Activated B cell treated with CpG ODN at 0.5 μM for 24 hours (primary cell): ENCODE measurements around the gene MEIOSIN. TPM values are rescaled to one million over a fixed set of nuclear protein-coding genes. Genes with fewer than 3 reads are reported as not detected.

Experiments
- ATAC-seq: fragments of 200-7000 bp; cut with Tn5 transposase; one replicate; pipeline ENCODE4 v1.10.0; 2021; ENCODE audit warnings: low read depth, mild to moderate bottlenecking, moderate library complexity
- CTCF ChIA-PET: fragments of 350-600 bp; sonication (Branson Sonifier 250); formaldehyde crosslinking; loops from one replicate; lab custom pipeline; 2021; ENCODE audit warnings: antibody characterized with exemption; lab: Charles Lee
- POLR2A ChIA-PET: fragments of 350-600 bp; sonication (Branson Sonifier 250); formaldehyde crosslinking; loops from one replicate; lab custom pipeline; 2021; ENCODE audit warnings: antibody characterized with exemption; lab: Charles Lee
- DNase-seq: peaks from one replicate; pipeline ENCODE4 v3.0.0; 2022
- H3K27ac Mint-ChIP-seq: one replicate; pipeline ENCODE4 v1.8.0; 2020; ENCODE audit warnings: mixed read lengths
- H3K27me3 Mint-ChIP-seq: one replicate; pipeline ENCODE4 v1.8.0; 2021; ENCODE audit warnings: mixed read lengths
- H3K36me3 Mint-ChIP-seq: one replicate; pipeline ENCODE4 v1.8.0; 2021; ENCODE audit warnings: low read depth, mixed read lengths
- H3K4me1 Mint-ChIP-seq: one replicate; pipeline ENCODE4 v1.8.0; 2021; ENCODE audit warnings: mixed read lengths
- H3K4me3 Mint-ChIP-seq: one replicate; pipeline ENCODE4 v1.8.0; 2020; ENCODE audit warnings: mild to moderate bottlenecking, mixed read lengths
- H3K9me3 Mint-ChIP-seq: one replicate; pipeline ENCODE4 v1.8.0; 2020; ENCODE audit warnings: mixed read lengths
- intact Hi-C: fragments of 100-400 bp; cut with micrococcal nuclease; formaldehyde crosslinking; loops from one replicate; pipeline ENCODE4 v1.15.1; 2024
- total RNA-seq: library from RNA; stranded (reverse); gene quantifications from 2 replicates; pipeline ENCODE4 v1.2.3, GENCODE V29; 2022
- TF ChIP-seq, protein P1 (sequence below): fragments of 200-600 bp; IDR thresholded peaks from one replicate; pipeline ENCODE4 v1.8.0; 2022; ENCODE audit warnings: antibody characterized with exemption, mild to moderate bottlenecking

Gene MEIOSIN
- total RNA-seq, 1 donor from 2014 or later: not detected

DNA sequence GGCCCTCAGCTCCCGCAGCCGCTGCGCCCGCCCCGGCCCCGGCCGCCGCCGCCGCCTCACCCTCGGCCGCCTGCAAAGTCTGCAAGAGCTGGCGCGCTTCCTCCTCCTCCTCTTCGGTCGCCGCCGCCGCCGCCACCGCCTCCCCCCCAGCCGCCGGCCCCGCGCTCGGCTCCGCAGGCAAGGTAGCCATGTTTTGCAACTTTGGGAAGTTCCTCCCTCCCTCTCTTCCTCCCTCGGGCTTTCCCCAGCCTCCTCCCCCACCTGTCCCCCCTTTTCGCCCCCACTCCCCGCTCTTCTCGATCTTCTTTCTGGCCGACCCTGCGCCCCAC is 35.4 kb downstream of the MEIOSIN start:
- H3K27ac Mint-ChIP-seq: no peak overlapping the region
- ChIA-PET CTCF (interaction anchor here (0.8 to 7.1 kb wide), 7 partner anchors 10 to 242 kb away, joined by 3 to 172 read pairs (median 4); no protein-coding TSS in a partner anchor), POLR2A (interaction anchor here (0.6 to 3.4 kb wide), 17 partner anchors 9 to 227 kb away, joined by 3 to 46 read pairs (median 10); partner anchors contain the start of genes CCDC61, DMWD, FBXO46 and FOXA3)
- peak overlapping the region; percentile 89 for H3K4me3 Mint-ChIP-seq
- H3K9me3 Mint-ChIP-seq: no peaks in the 10 kb centered on the region
- H3K36me3 Mint-ChIP-seq: no peaks in the 10 kb centered on the region
- peaks cover 19% of the 10 kb centered on the region for H3K4me1 Mint-ChIP-seq
- TF ChIP-seq, protein P1, sequence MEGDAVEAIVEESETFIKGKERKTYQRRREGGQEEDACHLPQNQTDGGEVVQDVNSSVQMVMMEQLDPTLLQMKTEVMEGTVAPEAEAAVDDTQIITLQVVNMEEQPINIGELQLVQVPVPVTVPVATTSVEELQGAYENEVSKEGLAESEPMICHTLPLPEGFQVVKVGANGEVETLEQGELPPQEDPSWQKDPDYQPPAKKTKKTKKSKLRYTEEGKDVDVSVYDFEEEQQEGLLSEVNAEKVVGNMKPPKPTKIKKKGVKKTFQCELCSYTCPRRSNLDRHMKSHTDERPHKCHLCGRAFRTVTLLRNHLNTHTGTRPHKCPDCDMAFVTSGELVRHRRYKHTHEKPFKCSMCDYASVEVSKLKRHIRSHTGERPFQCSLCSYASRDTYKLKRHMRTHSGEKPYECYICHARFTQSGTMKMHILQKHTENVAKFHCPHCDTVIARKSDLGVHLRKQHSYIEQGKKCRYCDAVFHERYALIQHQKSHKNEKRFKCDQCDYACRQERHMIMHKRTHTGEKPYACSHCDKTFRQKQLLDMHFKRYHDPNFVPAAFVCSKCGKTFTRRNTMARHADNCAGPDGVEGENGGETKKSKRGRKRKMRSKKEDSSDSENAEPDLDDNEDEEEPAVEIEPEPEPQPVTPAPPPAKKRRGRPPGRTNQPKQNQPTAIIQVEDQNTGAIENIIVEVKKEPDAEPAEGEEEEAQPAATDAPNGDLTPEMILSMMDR: no peak
- peak; percentile 42 for DNase-seq
- no peak for ATAC-seq
- H3K27me3 Mint-ChIP-seq: peaks cover 3% of the 10 kb centered on the region
- intact Hi-C loops: loop anchor here (2.0 kb wide), 1 partner anchor 248 kb away; no protein-coding TSS in a partner anchor

DNA sequence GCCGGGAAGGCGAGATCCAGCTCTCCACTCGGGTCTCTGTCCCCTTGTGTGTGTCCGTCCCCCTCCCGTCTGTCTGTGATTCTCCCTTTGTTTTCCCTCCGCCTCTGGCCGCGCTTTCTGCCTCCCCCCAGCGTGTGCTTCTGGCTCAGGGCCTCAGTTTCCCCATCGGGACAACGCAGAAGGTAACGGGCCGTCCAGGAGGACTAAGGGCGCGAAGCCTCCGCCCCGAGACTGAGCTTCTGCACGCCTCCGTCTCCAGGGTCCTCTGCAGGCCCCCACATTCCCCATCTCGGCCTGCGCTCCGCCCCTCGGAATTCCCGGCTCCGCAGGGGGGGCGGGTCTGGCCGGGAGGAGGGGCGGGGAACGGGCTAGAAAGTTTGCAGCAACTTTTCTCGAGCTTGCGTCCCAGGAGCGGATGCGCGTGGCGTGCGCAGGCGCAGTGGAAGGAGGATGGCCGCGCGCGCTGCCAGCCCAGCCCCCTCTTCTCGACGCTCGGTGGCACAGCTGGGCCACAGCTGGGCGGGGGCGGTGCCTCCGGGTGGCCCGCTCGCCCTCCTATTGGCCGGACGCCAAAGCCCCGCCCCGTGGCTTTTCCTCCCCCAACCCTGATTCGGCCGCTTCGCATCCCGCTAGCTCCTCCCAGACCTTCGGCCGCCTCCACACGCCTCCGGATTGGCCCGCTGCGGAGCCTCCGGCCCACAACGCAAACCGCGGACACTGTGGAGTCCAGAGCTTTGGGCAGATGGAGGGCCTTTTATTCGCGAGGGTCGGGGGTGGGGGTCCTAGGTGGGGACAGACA is 35.9 kb downstream of the MEIOSIN start, which contains the start of gene SIX5:
SIX5 (minus strand) TSS at position 269 of the 799 bp plus-strand sequence. CDS start 408 bp downstream, outside the sequence.
- Mint-ChIP-seq H3K4me3 (peak within 1 kb of the TSS; percentile 89), H3K27ac (peak within 1 kb of the TSS; percentile 88), H3K9me3 (no peaks in the 10 kb centered on the region), H3K36me3 (no peaks in the 10 kb centered on the region), H3K4me1 (peaks cover 19% of the 10 kb centered on the region), H3K27me3 (peaks cover 3% of the 10 kb centered on the region)
- intact Hi-C loops: loop anchor here (1.0 to 2.0 kb wide), 4 partner anchors 52 to 248 kb away; partner anchors contain the start of gene SYMPK
- DNase-seq (peak; percentile 95), ATAC-seq (peak; percentile 72)
- CTCF ChIA-PET: interaction anchor here (0.6 to 7.1 kb wide), 18 partner anchors 10 to 856 kb away, joined by 3 to 172 read pairs (median 4); partner anchors contain the start of genes FBXO46, PTGIR and QPCTL
- POLR2A ChIA-PET: interaction anchor here (0.6 to 3.4 kb wide), 30 partner anchors 9 to 1344 kb away, joined by 3 to 46 read pairs (median 6); partner anchors contain the start of genes CCDC61, DMPK, DMWD and FBXO46
- TF ChIP-seq, protein P1: no peak

DNA sequence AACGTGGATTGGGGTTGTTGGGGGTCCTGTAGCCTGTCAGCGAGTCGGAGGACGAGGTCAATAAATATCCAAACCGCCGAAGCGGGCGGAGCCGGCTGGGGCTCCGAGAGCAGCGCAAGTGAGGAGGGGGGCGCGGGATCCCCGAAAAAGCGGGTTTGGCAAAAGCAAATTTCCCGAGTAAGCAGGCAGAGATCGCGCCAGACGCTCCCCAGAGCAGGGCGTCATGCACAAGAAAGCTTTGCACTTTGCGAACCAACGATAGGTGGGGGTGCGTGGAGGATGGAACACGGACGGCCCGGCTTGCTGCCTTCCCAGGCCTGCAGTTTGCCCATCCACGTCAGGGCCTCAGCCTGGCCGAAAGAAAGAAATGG is 36.6 kb downstream of the MEIOSIN start:
- ATAC-seq (peak; percentile 13), DNase-seq (no peak)
- intact Hi-C loops: loop anchor here (1.0 to 10.0 kb wide), 13 partner anchors 9 to 345 kb away; partner anchors contain the start of genes CCDC61, ERCC1, FBXO46 and QPCTL
- Mint-ChIP-seq H3K4me1 (peaks cover 19% of the 10 kb centered on the region), H3K27me3 (peaks cover 3% of the 10 kb centered on the region), H3K4me3 (peak overlapping the region; percentile 89), H3K27ac (peak overlapping the region; percentile 88), H3K9me3 (no peaks in the 10 kb centered on the region), H3K36me3 (no peaks in the 10 kb centered on the region)
- ChIA-PET CTCF (interaction anchor here (0.7 to 7.1 kb wide), 20 partner anchors 9 to 591 kb away, joined by 3 to 172 read pairs (median 4); partner anchors contain the start of genes BLOC1S3, DMWD, FBXO46 and QPCTL), POLR2A (interaction anchor here (0.5 to 3.4 kb wide), 23 partner anchors 8 to 1918 kb away, joined by 3 to 46 read pairs (median 8); partner anchors contain the start of genes DMPK, DMWD, FBXO46 and IRF2BP1)
- TF ChIP-seq, protein P1: no peak

DNA sequence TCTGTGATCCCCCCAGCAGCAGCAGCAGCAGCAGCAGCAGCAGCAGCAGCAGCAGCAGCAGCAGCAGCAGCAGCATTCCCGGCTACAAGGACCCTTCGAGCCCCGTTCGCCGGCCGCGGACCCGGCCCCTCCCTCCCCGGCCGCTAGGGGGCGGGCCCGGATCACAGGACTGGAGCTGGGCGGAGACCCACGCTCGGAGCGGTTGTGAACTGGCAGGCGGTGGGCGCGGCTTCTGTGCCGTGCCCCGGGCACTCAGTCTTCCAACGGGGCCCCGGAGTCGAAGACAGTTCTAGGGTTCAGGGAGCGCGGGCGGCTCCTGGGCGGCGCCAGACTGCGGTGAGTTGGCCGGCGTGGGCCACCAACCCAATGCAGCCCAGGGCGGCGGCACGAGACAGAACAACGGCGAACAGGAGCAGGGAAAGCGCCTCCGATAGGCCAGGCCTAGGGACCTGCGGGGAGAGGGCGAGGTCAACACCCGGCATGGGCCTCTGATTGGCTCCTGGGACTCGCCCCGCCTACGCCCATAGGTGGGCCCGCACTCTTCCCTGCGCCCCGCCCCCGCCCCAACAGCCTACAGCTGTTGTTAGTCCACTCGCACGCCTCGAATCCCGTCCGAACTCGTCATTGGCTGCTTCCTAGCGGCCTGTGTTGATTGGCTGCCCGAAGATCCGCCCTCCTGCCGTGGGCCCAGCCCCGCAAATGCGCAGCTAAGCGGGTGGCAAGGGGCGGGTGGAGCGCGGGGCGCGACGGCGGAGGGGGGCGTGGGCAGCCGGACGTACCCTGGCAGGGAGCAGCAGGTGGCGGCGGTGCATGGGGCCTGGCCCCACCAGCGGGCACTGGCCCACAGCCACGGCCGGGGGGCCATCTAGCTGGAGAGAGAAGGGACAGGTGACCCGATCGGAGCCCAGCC is 37.2 kb downstream of the MEIOSIN start:
- DNase-seq (peak; percentile 93), ATAC-seq (peak; percentile 69)
- Mint-ChIP-seq H3K4me1 (peaks cover 19% of the 10 kb centered on the region), H3K36me3 (no peaks in the 10 kb centered on the region), H3K27ac (peak overlapping the region; percentile 88), H3K27me3 (peaks cover 3% of the 10 kb centered on the region), H3K4me3 (peak overlapping the region; percentile 89), H3K9me3 (no peaks in the 10 kb centered on the region)
- TF ChIP-seq, protein P1: peak; percentile 71
- CTCF ChIA-PET: interaction anchor here (0.6 to 7.1 kb wide), 14 partner anchors 9 to 1975 kb away, joined by 3 to 172 read pairs (median 4); partner anchors contain the start of genes BLOC1S3, DMWD, NOP53 and QPCTL
- POLR2A ChIA-PET: interaction anchor here (0.5 to 3.4 kb wide), 22 partner anchors 9 to 1917 kb away, joined by 3 to 46 read pairs (median 5); partner anchors contain the start of genes DHX34, DMPK, DMWD and FBXO46
- intact Hi-C loops: loop anchor here (1.0 to 10.0 kb wide), 9 partner anchors 9 to 346 kb away; partner anchors contain the start of genes CCDC61, ERCC1, FBXO46 and QPCTL
